ENCODE data around the gene GIMAP1.

- no peak for TF ChIP-seq CTCF (IDR thresholded peaks at IDR 0.05; ENCODE audit: low read length)
- TF ChIP-seq EZH2 (optimal IDR thresholded peaks at IDR 0.05; ENCODE audit: low read depth, low read length), result no peak
- TF ChIP-seq EZH2phosphoT487 (IDR thresholded peaks at IDR 0.05; ENCODE audit: low read length), result no peak
Measured at GRCh38 chr7:150745876-150746275, 29.5 kb downstream of the GIMAP1 start.
